Measurements from ENCODE around the gene BAIAP3.
A peak's percentile ranks its signal among the peaks of the same experiment; 100 is the strongest.

The BAIAP3 gene

DNA sequence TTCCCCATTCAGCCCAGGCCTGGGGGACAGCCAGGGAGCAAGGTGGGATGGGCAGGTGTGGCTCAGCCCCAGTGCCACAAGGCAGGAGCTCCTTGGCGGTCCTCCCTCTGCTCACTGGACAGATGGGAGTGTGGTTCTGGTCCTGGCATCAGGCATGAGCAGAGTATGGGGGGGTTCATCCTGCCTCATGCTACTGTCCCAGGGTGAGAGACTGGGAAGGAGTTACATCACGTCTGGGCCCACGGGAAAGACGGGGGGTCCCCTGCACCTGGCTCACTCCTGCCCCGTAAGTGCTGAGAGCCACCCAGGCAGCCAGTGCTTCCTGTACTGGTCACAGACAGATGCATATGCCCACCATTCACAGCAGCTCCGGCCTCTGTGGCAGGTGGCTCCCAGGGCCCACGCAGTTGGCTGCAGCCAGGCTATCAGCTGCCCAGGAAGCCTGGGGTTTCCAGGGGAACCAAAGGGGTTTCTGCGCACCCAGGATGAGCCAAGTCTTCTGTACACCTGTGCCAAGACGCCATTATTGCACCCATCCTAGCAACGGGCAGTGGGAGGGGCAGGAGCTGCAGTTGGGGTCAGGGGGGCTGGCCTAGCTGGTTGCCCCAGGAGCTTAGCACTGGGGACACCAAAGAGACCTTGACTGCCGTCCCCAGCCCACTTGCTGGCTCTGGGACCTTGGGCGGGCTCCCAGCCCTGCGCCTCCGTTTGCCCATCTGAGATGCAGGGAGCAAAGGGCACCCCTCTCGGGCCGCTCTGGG lies 1.9 kb downstream of the BAIAP3 start:
- DNase-seq, result no peak

DNA sequence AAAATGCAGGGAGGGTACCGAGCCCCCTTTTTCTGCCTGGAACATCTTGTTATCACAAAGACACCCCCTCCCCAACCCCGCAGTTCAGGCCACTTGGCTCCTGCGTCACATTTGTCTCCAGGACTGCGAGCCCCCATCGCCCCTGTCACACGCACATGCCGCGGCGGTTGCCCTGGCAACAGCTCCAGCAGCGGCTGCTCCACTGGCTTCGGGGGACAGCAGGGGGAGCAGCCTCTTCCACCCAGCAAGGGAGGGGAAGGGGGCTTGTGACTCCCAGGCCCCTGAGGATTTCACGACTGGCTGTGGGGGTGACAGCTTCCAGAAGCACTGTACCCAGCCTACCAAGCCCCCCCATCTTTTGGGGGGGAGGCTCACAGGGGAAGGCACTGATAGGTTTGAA lies 2.6 kb downstream of the BAIAP3 start:
- DNase-seq, result no peak

DNA sequence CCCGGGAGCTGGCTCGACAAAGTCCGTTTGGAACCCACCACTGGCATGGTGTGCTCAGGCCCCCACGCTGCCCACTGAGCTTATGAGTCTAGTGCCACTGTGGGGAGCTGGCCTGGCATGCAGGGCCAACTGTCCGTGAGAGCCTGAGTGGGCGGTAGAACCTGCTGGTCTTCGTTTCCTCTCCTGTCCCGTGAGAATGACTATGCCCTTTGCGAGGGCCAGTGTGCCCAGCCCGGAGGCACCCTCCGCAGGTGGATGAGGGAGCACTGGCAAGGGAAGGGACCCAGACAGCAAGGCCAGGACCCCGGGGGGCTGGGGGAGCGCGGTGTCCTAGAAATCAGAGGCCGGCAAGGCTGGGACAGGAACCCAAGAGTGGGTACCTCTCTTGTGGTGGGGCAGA lies 3.2 kb downstream of the BAIAP3 start:
- no peak for DNase-seq

DNA sequence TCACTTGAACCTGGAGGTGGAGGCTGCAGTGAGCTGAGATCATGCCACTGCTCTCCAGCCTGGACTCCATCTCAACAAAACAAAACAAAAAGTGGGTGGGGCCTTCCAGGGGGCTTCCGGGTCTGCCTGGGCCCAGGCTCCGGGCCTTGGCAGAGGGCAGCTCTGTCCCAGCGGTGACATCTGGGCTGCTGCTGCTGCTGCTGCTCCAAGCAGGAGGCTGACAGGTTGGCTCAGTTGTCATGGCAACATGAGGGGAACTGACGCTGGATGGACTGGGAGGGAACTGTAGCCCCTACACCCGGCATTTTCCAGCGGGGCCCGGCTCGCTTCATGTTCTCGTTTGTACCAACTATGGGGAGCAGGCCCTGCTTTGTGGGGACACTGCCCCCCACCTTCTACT lies 4.0 kb downstream of the BAIAP3 start:
- DNase-seq, result no peak

DNA sequence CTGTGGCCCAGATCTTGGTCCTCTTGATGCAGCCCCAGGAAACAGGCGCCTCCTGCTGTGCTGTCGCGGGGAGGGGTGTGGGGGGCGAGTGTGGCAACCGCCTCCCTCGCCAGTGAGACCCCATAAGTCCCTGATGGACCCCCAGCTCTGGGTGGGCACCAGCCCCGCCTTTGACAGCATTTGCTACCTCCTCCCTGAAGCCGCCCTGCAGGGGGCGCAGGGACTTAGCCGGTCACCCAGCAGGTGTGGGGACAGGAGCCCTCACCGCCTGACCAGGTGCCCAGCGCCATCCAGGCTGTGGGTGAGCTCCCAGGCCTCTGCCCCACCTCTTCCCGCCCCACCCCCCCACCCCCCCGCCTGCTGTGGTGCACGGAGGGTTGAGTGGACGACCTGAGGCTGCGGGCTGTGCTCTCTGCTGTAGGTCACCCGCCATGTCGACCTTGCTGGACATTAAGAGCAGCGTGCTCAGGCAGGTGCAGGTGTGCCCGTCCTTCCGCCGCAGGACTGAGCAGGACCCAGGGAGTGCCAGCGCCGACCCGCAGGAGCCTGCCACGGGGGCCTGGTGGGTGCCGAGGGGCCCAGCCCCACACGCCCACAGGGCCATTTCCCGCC lies 4.8 kb downstream of the BAIAP3 start:
- no peak for DNase-seq

DNA sequence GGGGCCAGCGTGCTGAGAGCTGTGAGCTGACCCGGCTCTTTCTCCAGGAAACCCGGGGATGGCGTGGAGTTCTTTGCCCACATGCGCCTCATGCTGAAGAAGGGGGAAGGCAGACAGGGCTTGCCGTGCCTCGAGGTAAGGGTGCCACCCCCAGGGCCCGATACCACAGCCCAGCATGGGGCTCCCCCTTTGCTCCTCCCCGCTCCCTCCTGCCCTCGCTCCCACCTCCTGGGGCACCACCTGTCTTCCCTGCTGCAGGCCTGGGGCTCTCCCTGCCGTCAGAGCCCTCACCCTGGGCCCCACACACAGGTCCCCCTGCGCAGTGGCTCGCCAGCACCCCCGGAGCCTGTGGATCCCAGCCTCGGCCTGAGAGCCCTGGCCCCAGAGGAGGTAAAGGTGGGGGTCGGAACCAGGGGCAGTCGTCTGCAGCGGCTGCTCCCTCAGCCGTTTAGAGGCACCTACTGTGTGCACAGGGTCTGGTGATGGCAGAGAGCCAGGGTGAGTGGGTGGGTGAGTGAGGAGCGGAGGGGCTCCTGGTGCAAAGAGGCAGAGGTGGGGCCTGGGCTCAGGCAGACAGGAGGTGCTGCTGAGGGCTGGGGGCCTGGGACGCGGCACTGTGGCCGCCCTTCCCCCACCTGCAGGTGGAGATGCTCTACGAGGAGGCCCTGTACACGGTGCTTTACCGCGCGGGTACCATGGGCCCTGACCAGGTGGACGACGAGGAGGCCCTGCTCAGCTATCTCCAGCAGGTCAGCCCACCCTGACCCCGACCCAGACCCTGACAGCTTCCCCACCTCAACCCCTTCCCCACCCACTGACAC lies 5.6 kb downstream of the BAIAP3 start:
- DNase-seq, result no peak

DNA sequence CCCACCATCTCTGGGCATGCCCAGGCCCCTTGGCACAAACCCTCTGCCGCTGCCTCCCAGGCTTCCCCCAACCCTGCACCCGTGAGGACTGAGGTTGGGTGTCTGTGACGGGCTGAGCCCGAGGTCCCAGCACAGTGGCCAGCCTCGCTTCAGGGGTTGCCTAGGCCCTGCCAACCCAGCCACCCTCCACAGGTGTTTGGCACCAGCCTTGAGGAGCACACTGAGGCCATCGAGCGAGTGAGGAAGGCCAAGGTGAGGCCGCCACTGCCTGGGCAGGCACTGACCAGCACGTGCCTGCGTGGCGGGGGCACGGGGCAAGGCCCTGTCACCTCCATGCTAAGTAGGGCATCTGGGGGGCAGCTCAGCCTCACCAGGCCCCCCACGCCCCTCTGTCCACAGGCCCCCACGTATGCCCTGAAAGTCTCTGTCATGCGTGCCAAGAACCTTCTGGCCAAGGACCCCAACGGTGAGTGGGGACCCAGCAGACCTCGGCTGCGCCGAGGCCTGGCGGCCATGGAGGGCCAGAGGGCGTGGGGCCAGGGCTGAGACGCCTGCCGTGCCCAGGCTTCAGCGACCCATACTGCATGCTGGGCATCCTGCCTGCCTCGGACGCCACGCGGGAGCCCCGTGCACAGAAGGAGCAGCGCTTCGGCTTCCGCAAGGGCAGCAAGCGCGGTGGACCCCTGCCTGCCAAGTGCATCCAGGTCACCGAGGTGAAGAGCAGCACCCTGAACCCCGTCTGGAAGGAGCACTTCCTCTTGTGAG lies 7.5 kb downstream of the BAIAP3 start:
- no peak for DNase-seq

DNA sequence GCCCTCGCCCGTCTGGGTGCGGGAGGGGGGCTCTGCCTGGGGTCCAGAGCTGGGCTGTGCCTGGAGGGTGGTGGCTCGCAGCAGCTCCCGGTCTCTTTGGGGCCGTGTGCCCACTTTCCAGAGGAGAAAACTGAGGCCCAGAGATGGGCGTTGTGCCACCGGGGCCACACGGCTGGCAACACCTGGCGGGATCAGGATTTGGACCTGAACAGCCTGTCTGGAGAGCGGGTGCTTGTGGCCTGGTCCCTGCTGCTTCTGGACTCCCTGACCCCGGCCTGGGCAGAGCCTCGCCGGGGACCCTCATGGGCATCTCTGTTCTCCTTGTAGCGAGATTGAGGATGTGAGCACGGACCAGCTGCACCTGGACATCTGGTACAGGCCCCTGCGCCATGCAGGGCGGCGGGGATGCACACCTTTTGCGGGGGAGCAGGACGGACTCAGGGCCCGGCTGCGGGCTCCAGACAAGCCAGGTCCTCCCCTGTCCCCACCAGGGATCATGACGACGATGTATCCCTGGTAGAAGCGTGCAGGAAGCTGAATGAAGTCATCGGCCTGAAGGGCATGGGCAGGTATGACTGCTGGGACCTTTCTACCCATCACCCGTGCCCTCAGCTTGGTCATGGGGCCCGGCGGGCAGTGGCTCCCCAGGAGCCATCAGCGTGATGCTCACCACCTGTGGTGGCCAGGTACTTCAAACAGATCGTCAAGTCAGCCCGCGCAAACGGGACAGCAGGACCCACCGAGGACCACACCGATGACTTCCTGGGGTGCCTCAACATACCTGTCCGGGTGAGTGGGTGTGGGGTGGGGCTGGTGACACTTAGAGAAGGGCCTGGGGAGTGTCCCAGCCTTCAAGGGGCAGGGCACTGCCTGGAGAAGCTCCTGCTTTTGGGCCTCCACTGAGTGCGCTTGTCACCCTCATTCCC lies 8.3 kb downstream of the BAIAP3 start:
- no peak for DNase-seq

DNA sequence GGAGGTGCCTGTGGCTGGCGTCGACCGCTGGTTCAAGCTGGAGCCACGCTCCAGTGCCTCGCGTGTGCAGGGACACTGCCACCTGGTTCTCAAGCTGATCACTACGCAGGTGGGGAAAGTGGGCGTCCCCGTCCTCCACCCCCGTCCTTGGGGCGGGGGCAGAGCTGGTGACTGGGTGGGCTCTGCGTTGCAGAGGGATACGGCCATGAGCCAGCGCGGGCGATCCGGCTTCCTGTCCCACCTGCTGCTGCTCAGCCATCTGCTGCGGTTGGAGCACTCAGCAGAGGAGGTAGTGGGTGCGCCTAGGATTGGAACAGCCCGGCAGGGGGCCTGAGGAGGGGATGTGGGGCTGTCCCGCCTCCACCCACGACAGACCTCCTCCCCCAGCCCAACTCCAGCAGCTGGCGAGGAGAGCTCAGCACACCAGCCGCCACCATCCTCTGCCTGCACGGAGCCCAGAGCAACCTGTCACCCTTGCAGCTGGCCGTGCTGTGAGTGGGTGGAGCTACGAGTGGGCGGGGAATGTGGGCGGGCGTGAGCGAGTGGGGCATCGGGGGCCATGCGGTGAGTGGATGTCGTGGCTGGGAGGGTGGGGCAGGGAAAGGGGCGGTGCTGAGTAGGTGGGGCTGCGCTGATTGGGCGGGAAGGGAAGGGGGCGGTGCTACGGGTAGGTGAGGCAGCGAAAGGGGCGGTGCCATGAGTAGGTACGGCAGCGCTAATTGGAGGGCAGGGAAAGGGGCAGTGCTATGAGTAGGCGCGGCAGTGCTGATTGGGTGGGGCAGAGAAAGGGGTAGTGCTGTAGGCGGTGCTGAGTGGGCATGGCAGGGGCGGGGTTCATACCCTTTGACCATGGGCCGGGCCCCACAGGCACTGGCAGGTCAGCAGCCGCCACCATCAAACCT lies 9.3 kb downstream of the BAIAP3 start:
- DNase-seq, result peak; percentile 93

DNA sequence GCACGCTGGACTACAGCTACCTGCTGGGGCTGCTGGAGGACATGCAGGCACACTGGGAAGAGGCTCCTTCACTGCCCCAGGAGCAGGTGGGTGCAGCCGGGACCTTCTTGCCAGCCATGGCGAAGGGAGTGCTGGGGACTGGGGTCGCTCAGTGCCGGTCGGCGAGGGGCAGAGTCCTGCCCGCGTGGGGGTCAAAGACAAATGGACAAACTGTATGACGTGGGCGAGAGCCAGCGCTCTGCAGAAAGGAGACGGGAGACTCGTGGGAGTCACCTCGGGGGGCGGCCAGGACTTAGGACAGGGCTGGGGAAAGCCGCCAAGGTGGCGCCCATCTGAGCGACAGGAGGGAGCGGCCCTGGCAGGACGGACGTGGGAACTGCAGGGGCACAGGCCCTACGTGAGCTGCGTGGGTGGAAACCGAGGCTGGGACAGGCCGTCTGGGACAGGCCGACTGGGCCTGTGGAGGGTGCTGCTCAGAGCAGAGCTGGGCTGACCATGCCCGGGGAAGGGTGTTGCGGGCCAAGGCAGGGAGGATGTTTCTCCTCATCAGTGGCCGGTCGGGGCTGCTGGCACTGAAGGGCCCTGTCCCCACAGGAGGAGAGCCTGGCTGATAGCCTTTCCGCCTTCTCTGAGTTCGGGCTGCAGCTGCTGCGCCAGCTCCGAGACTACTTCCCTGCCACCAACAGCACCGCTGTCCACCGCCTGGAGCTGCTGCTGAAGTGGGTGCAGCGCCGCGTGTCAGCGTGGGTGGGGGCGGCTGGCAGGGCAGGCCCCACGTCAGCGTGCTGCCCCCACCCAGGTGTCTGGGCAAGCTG lies 10.2 kb downstream of the BAIAP3 start:
- DNase-seq, result no peak

DNA sequence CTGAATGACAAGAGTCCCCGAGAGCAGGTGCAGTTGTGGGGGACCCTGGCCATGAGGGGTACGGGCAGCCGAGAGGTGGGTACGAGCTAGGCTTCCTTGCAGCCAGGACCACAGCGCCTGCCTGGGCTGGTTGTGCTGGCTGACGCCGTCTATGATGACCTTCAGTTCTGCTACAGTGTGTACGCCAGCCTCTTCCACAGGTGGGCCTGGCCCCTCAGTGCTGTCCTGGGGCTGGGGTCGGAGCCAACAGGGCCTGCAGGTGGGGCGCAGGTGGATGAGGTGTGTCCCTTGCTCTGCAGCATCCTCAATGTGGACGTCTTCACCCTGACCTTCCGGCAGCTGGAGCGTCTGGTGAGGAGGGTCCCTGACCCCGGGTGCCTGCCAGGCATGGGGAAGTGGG lies 11.1 kb downstream of the BAIAP3 start:
- no peak for DNase-seq

DNA sequence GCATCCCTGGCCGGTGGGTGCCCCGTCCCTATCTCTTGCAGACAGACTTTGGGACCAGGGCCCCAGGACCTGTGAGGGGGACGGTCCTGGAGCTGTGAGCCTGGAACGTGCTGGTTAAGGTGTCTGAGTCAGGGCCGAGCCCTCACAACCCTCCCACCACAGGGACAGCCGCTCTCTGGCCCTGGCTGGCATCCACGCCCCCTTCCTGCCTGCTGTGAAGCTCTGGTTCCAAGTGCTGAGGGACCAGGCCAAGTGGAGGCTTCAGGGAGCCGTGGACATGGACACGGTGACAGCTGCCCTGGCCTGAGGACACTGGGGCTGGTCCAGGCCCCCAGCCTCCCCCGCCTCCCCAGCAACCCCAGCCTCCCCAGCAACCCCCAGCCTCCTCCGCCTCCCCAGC lies 11.6 kb downstream of the BAIAP3 start:
- no peak for DNase-seq

DNA sequence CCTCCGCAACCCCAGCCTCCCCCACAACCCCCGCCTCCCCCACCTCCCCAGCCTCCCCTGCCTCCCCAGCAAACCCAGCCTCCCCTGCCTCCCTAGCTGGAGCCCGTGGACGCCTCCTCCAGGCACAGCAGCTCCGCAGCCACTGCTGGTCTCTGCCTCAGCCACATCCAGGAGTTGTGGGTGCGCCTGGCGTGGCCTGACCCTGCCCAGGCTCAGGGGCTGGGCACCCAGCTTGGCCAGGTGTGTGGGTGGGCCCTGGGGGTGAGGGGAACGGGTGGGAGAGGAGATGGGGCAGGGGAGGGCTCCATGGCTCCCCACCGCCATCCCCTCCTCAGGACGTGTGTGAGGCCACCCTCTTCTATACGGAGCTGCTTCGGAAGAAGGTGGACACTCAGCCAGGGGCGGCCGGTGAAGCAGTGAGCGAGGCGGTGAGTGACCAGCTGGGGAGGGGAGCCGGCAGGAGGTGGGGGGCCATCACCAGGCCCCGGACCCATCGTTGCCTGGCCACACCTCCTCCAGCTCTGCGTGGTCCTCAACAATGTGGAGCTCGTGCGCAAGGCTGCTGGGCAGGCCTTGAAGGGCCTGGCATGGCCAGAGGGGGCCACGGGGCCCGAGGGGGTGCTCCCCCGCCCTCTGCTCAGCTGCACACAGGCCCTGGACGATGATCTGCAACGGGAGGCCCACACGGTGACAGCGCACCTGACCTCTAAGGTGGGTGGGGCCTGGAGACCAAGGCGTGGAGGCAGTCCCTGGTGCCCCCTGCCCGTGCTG lies 12.4 kb downstream of the BAIAP3 start:
- no peak for DNase-seq

DNA sequence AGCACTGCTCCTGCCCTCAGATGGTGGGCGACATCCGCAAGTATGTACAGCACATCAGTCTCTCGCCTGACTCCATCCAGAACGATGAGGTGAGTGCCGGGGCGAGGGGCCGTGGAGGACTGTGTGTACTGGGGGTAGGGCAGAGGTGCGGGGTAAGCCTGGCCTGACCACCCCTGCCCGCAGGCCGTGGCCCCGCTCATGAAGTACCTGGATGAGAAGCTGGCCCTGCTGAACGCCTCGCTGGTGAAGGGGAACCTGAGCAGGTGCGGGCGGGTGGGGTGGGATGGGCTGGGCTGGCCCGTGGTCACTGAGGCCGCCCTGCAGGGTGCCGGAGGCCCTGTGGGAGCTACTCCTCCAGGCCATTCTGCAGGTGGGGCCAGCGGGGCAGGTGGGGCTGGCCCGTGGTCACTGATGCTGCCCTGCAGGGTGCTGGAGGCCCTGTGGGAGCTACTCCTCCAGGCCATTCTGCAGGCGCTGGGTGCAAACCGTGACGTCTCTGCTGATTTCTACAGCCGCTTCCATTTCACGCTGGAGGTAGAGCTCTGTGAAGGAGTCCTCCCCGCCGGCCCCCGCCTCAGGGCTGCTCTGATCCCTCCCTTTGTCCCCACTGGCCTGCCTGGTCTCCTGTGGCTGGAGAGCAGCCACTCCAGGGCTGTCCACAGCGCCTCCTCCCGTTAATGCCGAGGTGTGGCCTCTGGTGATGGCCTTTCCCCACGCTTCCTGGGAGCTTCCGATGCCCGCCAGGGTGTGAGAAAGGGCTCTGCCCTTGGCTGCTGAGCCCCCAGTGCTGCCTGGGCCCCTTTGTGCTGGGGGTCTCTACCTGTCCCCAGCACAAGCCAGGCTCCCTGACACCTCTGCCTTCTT lies 13.2 kb downstream of the BAIAP3 start:
- DNase-seq, result no peak

DNA sequence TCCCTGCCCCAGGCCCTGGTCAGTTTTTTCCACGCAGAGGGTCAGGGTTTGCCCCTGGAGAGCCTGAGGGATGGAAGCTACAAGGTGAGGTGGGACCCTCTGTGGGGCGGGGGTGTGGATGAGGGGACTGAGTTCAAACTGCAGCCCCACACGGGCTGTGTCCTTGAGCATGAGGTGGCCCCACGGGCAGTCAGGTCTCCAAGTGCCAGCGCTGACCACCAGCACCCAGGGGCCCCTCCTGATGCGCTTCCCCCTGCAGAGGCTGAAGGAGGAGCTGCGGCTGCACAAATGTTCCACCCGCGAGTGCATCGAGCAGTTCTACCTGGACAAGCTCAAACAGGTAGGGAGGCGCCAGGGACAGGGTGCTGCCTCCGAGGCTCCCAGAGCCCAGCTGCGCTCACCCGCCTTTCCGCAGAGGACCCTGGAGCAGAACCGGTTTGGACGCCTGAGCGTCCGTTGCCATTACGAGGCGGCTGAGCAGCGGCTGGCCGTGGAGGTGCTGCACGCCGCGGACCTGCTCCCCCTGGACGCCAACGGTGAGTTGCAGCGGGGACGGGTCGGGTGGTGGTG lies 13.9 kb downstream of the BAIAP3 start:
- no peak for DNase-seq

DNA sequence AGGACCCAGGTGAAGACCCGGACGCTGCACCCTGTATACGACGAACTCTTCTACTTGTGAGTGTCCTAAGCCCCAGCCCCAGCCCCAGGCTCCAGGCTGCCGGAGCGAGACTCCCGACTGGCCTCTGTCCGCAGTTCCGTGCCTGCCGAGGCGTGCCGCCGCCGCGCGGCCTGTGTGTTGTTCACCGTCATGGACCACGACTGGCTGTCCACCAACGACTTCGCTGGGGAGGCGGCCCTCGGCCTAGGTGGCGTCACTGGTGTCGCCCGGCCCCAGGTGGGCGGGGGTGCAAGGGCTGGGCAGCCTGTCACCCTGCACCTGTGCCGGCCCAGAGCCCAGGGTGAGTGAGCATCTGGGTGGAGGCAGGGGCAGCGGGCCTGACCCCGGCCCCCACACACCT lies 14.5 kb downstream of the BAIAP3 start:
- DNase-seq, result no peak

DNA sequence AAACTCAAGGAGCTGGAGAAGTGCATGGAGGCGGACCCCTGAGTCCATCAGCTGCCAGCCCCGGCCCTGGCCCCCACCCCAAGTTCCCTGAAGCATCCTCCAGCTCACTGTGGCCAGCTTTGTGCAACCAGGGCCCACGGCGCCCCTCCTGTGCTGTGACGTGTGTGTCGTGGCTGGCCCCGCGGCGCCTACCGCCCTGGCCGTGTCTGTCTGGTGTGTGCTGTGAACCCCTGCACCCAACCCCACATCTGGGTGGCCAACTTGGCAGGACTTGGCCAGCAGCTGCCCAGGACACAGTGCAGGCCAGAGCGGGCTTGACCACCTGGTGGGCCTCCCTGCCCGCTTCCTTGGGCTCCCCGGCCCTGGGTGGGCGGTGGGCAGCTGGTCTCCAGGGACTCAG lies 15.0 kb downstream of the BAIAP3 start:
- DNase-seq, result no peak

DNA sequence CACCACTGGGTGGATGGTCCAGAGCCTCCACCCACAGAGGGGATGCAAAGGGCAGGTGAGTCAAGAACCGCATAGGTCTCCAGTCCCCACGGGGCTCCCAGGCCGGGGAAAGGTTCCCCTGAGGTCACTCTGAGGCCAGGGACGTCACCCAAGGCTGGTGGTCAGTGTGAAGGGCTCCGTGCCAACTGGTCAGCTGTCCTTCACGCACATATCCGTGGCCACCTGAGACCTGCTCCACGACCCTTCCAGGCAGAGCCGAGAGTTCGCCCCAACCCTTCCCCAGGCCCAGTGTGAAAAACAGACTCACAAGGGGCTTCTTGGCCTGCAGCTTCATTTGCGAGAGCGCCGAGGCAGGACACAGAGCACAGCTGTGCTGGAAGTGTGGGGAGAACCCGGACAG lies 15.5 kb downstream of the BAIAP3 start:
- no peak for DNase-seq
